GM21381 (cell line): Measurements from ENCODE around the gene OPRPN.

ENCODE experiments used
- ATAC-seq: cut with Tn5 transposase; IDR thresholded peaks from one replicate; pipeline ENCODE4 v1.9.1; 2021; ENCODE audit warnings: mild to moderate bottlenecking, moderate library complexity; ENCODE audit not compliant: unreplicated experiment

The OPRPN gene, protein sequence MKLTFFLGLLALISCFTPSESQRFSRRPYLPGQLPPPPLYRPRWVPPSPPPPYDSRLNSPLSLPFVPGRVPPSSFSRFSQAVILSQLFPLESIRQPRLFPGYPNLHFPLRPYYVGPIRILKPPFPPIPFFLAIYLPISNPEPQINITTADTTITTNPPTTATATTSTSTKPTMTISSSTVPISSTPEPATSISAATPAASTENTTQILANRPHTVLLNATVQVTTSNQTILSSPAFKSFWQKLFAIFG

DNA sequence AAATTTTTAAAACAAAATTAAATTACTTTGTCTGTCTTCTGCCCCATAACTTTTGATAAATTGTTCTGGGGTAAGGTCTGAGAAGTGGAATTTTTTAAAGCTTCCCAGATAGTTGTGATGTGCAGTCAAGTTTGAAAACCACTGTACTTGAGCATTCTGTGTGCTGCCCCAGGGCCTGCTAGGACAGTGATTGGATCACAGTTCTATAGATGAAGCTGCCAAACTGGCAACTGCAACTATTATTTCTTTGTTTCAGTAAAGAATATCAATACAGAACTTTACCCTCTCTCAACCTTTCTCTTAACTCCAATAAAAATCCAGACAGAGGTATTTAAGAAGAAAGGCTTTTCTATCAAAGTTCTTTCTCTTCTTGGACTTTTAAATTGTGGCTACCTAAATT lies at the start of gene OPRPN:
OPRPN (plus strand) TSS at position 361 of the 400 bp plus-strand sequence. CDS start 1,346 bp downstream, outside the sequence.
- ATAC-seq = no peak

DNA sequence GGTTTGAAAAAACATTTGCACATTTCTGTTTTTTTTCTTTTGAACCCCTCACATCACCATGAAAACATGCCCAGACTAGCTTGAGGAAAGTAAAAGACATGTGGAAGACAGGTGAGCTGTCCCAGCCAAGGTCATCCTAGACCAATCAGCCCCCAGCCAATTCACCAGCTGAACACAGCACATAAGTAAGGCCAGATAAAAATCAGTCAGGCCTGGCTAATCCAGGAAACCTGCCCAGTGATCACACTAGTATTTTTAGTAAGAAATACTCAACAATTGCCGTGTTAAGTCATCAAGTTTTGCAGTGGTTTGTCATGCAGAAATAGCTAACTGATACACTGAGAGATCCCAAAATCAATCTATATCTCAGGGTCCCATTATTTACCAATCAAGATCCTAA lies 41.6 kb upstream of the OPRPN start:
- no peak for ATAC-seq

DNA sequence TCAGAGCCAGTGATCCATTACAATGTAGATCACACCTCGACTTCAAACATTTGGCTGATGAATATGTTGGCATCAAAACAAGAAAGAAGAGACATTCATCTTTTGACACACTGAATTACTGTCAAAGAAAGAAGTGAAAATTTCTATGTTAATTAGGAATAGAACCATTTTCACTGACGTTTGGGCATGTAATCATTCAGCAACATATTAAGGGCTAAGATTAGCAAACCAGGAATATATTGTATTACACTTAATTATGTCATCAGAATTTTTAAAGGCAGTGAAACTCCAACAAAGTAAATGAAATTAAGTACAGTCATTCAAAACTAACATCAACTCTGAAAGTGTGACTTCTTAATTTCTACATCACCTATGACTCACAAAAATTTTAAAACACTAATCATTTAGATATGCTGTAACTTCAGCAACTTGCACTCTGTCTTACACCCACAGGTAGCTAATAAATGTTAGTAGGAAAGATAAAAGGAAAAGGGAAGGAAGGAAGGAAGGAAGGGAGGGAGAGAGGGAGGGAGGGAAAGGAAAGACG lies 38.6 kb upstream of the OPRPN start:
- ATAC-seq = no peak

DNA sequence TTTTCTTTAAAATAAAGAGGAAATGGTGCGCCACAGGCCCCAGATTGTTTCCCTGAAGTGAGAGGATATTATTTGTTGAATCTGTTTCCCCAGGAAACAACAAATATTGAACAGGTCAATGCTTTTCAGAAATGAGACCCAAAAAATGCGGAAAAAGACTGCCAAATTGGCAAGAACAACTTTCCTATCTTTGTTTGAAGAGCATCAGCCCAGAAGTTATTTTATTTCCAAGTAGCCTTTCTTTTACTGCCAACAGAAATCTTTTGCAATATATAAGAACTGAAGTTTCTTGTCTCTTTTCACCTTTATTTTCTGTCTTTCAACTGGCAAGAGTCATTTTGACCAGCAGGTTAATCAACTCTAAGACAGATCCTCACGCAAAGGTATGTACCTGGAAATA lies 37.3 kb upstream of the OPRPN start, which contains the start of gene SMR3A:
SMR3A (plus strand) TSS at position 301 of the 400 bp plus-strand sequence. CDS start 1,356 bp downstream, outside the sequence.
- no peak for ATAC-seq

DNA sequence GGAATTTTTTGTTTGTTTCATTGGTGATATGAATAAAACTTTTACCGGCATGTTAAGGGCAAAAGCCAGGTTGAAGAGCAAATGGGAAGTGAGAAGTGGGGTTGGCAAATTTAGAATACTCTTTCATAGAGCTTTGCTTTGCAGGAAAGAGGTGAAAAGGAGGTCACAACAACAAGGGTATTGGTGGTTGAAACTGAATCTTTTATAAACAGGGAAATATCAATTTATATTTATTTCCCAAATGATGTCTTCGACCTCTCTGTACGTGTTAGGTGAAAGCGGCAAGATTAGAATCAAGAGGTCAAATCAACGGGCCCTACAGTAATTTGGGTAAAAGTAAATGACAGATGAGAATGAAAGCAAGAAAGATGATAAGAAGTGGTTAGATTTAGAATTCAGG lies 33.7 kb upstream of the OPRPN start:
- no peak for ATAC-seq

DNA sequence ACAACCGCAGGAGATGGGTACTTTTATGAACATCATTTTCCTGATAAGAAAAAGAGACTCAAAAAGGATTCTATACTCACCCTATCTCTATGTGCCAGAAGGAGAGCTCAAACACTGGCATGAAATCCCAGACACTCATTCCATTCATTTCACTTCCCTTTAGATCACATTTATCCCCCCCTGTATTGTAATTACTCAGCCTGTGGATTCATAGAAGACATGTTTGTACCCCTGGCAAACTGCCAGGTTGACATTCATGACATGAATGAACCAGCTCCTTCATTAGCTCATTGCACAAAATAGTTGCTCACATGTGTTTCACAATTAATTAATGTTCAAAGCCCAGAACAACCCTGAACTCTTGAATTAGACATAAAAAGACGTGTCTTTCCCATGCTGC lies 32.3 kb upstream of the OPRPN start:
- ATAC-seq = no peak

DNA sequence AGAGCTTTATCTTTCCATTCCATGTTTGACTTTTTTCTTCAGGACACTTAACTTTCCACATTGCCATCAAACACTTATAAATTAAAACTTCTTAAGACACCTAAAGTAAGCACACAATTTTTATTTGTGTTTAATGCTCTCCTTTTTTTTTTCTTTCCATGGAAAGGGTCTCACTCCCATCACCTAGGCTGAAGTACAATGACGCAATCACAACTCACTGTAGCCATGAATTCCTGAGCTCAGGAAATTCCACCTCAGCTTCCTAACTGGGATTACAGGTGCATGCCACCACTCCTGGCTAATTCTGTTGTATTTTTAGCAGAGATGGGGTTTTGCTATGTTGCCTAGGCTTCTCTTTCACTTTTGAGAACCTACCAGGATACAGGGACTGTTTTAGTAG lies 29.9 kb upstream of the OPRPN start:
- no peak for ATAC-seq

DNA sequence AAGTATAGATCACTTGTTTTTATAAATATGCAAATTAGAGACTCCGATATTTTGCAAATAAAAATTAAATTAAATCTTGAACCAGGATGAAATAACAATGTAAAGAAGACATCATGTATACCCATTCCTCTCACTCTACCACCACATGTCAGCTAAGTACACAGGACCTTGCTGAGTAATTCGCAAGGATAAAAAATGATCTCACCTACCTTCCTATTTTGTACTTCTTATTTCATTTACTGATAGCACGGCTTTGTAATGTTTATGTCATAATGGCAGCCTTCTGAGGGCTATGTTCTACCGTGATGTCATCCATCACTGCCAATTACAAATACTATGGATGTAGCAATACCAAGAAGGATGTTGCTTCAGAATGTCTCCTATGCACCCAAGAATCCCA lies 25.8 kb upstream of the OPRPN start:
- no peak for ATAC-seq

DNA sequence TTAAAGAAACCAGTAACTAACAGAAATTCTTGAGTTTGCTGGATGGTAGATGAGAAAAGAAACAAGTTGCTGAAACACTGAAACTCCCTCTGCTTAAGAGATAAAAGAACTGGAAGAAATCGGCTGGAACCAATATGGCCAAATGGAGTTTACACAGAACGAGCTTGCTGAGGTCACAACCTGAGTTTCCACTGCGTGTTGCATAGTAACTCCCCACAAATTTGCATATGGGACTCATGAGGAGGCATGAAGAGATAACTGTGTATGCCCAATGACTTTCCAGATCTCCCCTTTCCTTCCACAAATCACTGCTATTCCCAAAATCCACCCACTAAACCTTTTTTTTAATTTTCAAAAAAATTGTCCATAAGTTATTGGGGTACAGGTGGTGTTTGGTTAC lies 25.0 kb upstream of the OPRPN start:
- ATAC-seq = no peak

DNA sequence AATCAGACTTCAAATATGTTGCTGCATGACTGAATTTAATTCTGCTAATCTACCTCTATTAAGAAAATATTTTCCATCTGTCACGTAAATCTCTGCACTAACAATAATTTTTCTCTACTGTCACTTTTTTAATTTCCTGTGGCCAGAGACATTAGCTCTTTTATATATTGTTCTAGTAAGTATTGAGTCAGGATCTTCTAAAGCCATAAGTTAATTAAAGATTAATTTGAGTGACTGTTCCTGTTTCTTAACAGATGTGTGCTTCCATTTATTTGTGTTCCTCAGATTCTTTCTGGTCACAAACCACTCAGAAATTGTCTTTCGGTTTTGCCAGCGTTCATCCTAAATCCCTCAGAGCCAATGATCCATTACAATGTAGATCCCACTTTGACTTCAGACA lies 17.2 kb upstream of the OPRPN start:
- ATAC-seq = no peak

DNA sequence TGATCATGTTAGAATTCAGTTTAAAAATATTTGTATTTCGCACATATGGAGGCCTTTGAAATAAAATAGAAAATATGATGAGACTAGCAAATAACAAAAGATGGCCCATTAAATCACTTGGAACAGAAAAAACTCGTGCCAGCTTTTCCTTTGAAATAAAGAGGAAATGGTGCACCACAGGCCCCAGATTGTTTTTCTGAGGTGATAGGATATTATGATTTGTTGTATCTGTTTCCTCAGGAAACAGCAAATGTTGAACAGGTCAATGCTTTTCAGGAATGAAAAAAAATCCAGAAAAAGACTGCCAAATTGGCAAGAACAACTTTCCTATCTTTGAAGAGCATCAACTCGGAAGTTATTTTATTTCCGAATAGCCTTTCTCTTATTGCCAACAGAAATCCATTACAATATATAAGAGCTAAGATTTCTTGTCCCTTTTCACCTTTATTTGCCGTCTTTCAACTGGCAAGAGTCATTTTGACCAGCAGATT lies 15.0 kb upstream of the OPRPN start, which contains the start of gene SMR3B:
SMR3B (plus strand) TSS at position 441 of the 491 bp plus-strand sequence. CDS start 1,380 bp downstream, outside the sequence.
- no peak for ATAC-seq

DNA sequence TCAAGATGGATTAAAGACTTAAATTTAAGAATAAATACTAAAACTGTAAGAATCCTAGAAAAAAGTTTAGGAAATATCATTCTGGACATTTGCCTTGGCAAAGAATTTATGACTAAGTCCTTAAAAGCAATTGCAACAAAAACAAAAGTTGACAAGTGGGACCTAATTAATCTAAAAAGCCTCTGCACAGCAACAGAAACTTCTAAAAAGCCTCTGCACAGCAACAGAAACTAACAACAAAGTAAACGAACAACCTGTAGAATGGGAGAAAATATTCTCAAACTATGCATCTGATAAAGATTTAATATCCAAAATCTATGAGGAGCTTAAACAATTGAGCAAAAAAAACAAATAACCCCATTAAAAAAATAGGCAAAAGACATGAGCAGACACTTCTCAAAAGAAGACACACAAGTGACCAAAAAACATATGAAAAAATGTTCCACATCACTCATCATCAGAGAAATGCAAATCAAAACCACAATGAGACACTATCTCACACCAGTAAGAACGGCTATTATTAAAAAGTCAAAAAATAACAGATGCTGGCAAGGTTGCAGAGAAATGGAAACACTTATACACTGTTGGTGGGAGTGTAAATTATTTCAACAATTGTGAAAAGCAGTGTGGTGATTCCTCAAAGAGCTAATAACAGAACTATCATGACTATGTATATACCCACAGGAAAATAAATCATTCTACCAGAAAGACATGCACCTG lies 5.5 kb upstream of the OPRPN start:
- peak; percentile 50 for ATAC-seq

DNA sequence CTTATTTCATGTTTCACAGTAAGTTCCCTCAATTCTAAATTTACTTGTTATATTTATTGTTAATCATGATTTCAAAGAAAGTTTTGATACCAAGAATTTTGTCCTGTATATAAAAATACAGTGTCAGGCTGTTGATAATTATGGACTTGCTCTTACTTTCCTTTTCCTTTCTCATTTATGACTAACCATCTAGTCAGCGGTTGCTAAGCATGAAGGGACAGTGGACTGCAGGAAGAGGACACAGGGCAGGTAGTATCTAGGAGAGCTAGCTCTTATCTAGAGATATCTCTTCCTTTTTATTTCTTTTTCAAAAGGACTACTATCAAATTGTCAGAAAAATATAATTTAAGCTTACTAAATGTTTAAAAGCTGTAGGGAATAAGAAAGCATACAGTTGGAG lies 1.6 kb downstream of the OPRPN start:
- no peak for ATAC-seq

DNA sequence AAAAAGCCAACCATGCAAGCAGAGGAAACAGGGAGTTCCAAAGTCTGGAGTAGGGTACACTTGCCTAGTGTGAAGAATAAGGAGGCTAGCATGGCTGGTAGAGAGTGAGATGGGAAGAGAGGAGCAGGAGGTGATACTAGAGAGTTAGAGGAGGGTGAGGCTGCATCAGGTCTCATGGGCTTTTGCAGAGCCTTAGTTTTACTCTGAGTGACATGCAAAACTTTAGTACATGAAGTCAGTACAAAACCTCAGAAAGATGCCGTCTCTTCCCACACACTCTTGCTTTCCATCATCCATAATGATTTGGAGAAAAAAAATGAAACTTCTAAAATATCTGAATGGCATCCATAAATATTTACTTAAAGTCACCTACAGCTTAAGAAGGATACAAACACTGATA lies 5.0 kb downstream of the OPRPN start:
- ATAC-seq = no peak

DNA sequence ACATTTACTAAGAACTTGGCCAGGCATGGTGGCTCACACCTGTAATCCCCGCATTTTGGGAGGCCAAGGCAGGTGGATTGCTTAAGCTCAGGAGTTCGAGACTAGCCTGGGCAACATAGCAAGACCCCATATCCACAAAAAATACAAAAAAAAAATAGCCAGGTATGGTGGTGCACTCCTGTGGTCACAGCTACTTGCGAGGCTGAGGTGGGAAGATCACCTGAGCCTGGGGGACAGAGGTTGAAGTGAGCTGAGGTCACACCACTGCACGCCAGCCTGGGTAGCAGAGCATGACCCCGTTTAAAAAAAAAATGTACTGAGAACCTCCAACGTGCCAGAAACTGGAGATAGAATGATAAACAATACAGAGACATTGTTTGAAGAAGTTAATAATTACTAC lies 8.0 kb downstream of the OPRPN start:
- ATAC-seq = no peak

DNA sequence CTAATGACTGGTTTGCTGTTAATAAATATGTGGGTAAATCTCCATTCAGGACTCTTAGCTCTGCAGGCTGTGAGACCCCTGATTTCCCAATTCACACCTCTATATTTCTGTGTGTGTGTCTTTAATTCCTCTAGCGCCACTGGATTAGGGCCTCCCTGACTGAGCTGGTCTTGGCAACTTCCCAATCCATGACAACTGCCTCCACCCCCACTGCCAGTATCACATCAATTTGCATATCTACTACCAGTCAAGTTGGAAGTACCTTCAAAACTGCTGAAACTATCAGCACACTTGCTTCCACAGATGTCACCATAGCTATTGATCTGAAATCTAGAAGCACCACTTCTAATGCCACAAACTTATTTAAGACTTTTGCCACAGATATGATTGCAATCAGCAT lies 27.6 kb downstream of the OPRPN start:
- ATAC-seq = no peak

DNA sequence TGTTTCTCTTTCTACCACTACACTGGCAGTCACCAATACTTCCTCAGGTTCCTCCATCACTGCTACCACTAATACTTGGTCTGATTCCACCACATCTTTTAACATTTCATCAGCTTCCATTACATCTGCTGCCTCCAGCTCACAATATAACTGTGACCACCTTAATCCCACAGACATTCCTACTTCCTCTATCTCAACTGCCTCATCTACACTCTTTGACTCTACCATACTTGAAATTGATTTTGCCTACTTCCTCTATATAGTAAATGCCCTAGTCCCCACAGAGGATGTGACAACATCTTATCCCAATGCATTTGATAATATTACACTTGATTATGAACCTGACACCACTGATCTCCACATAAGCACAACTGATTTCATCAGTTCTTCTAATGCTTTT lies 29.0 kb downstream of the OPRPN start:
- no peak for ATAC-seq

DNA sequence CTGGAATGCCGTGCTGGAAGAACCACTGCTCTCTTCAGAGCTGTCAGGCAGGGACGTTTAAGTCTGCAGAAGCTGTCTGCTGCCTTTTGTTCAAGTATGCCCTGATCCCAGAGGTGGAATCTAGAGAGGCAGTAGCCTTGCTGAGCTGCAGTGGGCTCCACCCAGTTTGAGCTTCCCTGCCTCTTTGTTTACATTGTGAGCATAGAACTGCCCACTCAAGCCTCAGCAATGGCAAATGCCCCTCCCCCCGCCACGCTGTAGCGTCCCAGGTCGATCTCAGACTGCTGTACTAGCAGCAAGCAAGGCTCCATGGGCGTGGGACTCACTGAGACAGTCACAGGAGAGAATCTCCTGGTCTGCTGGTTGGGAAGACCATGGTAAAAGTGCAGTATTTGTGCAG lies 39.5 kb downstream of the OPRPN start:
- no peak for ATAC-seq

DNA sequence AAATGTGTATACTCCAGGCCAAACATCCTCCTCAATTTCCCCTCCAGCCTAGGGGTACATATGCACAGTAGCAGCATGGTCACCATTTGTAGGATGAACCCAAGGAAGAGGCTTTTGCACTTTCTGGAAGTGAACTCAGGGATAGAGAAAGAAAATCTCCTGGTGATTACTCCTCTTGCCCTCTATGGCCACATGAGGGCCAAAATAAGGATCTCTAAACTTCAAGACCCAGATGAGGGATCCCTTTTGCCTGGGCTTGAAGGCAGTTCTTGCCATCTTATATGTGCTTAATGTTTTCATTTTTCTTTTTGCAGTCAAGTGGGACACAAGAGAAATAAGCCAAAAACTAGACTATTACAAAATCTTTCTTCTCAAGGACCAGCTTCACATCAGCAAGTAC lies 44.7 kb downstream of the OPRPN start:
- ATAC-seq = no peak

DNA sequence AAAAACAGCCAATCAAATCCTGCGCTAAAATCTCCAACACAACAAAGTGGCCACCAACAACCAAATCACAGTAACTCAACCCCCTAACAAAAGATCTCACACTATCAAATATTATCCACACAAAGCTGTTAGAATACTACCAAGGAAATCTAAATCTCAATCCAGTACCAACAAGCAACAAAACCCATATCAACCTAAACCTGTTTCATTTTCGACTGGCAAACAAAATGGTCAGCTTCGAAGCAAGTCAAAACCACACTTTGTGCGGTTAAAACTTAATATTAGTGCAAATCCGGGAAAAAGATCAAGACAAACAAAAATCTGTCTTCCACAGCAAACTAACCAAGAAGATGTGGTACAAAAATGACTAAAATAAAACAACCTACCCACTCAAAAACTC lies 45.6 kb downstream of the OPRPN start:
- ATAC-seq = no peak

DNA sequence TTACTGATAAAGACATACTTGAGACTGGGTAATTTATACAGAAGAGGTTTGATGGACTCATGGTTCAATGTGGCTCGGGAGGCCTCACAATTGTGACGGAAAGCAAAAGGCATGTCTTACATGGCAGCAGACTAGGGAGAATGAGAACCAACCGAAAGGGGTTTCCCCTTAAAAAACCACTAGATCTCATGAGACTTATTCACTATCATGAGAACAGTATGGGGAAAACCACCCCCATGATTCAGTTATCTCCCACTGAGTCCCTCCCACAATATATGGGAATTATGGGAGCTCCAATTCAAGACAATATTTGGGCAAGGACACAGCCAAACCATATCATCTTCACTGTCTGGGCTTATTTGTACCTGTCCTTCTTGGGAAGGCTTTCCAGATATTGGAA lies 51.5 kb downstream of the OPRPN start:
- ATAC-seq = no peak

DNA sequence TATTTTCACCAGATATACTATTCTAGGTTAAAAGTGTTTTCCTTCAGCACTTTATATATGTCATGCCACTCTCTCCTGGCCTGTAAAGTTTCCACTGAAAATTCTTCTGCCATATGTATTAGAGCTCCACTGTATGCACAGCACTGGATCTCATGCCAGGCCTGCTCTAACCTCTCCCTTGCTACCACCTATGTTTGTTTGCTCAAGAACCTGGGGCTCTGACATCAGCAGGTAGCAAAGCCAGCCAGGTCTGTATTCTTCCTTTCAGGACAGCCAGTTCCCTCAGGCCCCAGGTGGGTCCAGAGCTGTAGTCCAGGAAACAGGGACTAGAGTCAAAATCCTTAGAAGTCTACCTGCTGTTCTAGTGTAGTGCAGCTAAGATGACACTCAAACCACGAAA lies 55.2 kb downstream of the OPRPN start:
- no peak for ATAC-seq
